ENCODE results near the gene FXR2.
"Not testable (repeated sequence)": the region's sequence is repeated elsewhere in the genome, so short reads cannot be mapped to it uniquely, and the experiment has no call there.

Gene FXR2

DNA sequence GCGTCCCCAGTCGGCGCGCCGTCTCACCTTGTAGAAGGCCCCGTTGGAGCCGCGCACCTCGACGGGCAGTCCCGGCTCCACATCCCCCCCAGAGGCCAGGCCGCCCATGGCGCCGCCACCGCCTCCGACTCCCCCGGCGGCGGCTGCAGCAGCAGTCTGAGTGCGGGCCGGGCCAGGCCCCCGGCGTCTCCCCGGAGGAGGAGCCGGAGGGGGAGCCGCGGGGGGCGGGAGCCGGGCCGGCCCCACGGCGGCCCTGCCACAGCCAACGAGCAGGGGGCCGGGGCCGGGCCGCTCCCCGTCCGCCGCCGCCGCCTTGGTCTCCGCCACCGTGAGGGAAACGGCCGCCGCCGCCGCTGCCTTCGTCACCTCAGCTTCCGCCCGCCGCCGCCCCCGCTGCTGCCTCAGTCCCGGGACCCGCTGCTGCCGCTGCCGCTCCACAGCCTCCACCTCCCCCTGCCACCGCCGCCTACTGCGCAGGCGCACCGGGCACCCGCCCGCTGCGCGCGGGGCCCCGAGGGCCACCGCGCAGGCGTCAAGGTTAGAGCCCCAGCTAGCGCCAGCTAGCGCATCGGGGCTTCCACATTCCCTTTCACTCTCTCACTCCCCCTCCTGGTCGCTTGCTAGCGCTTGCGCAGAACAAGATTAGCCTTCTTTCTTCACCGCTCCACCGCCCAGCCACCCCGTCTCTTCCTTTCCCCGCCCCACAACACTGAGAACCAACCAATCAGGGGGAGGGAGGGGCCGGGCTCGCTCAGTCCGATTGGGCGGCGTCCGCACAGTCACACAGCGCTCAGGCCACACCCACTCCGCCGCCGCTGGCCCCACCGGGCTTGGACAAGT is at the start of gene FXR2:
TSS of gene FXR2 (minus strand) at position 473 of the 840 bp plus-strand sequence. CDS start at position 108, 365 bp downstream.
- peak; percentile 99 for DNase-seq

DNA sequence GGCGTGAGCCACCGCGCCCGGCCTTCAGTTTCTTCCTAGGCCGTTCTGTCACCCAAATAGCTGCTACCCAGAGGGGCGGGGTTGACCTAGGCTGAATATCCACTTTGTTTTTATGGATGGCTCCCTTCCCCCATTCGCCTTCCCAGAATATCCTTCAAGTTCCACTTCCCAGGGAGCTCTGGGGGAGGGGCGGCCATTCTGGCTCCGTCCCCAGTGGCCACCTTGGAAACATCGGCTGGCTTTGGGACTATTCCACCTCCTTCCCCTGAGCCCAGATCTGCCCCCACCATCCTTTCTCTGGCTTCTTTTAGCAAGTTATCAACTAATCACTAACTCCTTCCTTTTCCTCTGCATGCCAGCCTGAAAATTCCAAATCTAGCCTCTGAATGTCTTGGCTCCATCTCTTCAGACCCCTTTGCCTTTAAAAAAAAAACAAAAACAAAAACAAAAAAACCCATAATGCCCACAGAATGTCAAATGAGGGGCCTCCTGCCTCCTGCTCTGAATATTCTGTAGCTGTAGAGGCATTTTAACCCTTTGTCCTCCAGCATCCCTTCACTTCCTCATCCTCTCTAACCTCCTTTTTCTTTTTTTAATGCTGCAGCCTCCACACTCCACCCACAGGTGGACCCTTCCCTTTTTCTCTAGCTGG is 42.4 kb upstream of the FXR2 start:
- DNase-seq, result no peak

DNA sequence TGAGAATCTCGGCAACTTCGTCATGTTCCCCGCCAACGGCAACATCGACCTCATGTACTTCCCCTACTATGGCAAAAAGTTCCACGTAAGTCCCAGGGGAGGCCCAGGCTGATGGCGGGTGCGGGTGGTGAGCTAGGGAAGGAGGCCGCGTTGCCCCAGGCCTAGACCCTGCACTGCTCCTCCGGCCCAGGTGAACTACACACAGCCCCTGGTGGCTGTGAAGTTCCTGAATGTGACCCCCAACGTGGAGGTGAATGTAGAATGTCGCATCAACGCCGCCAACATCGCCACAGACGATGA is 40.8 kb upstream of the FXR2 start:
- DNase-seq, result no peak

DNA sequence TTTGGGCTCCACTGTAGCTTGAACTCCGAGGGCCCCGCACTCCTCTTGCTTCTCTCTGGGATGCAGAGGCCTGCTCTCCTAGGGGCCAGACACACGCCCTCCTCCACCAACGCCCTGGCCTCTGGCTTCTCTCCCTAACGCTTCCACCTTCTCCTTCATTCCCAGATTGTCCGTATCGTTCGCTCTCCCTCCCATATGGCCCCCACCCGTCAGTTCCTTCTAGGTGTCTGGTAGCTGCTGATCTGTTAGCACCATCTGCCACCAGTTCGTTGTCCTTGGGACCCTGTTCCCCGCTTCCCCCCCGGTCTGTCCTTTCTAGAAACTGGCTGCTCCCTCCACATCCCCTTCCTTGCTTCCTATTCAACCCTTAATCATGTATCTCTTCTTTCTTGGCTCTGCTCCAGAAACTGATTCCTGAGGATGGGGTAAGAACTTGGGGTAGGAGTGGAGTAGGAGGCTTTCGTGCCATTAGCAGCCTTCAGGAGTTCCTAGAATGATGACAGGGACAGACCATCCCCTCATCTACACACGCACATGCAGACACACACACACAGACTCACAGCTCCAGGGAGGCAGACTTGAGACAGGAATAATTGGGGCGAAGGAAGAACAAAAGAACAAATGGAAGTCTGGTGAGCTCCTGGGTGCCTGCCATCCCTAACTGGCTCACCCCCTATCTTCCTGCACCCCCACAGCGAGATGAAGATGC is 40.3 kb upstream of the FXR2 start:
- DNase-seq, result no peak

DNA sequence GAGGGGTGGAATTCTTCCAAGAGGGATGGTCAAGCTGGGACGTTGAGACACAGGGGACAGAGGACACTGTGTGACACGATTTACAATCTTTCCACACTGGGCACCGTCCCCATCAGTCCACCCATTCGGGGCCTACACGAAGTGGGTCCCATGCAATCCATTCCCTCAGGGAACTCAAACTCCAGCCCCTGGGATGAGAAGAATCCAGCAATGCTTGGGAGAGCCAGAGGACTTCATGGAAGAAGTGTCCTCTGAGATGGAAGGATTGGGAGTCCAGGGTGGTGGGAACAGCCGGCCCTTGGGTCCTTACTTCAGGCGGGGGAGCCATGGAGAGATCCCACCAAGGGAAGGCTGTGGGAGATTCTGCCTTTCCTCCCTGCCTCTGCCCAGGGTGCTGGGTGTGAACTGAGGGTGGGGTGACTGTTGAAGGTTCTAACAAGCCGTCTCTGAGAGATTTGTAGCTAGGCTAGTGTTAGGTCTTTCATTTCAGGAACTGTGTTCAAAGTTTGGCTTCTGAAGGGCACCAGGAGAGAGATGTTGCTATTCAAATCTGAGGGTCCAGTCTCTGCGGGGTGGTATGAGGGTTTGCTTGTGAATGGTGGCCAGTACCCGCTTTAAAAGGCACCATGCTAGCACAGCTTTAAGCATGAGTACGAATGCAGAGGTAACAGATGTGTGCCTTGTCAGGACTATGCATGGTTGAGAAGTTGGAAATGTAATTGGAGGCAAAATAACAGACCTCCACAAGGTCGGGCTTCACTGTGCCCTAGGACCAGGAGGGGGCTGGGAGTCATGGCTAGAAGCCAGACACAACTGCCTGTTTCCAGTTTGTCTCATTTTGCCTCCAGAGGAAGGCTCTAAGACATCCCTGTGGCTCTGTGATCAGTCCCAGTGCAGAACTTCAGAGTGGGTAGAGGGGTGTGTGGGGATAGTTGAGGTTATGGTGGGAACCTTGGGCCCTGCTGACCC is 38.0 kb upstream of the FXR2 start:
- DNase-seq, result no peak

DNA sequence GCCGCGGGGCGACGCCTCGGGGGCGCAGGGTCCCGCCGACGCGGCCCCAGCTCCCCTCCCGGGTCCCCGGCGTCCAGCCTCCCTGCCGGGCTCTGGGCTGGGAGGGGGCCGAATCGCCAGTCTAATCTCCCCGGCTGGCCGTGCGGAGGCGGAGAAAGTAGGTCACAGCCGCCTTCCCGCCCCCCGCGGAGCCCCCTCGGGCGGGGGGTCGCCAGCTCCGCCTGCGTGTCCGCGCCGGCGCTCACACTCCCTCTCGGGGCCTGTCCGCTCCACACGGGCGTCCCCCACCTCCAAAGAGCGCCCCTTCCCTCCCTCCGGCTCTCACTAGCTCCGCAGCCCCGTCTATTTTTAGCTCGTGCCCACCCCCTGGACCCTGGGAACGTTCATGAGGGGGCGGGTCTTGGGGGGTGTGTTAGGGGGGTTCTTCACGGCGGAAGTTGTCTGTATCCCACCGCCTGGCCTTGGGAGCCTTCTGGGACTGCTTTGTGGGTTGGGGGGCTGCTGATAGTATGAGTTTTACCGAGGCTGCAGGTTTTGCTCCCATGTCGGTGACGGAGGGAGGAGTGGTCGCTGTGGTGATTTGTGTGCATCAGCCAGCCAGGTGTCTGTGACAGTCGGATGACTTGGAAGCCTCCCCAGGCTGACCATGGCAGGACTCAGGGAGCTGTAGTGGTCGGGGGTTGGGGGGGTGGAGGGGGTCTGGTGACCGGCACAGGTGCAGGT is 37.1 kb upstream of the FXR2 start:
- no peak for DNase-seq

DNA sequence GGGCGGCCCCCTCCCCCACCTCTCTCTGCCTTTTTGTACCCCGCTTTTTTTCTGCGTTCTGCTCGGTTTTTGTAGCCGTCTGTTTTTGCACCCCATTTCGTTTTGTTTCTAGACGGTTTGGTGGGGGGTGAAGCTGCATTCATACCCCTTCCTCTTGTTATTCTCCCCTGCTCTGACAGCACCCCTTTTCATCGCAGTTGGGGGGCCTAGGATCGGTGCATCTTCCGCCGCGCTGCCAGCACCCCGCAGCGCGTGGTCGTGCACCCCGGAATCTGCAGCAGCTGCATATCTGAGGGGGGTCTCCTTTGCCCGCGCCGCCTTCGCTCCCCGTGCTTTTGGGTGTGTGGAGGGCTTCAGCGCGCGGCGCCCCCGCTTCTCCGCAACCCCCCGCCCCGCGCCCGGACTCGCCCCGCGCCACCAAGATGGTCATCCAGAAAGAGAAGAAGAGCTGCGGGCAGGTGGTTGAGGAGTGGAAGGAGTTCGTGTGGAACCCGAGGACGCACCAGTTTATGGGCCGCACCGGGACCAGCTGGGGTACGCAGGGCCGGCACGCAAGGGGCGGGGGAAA is 36.5 kb upstream of the FXR2 start:
- no peak for DNase-seq

DNA sequence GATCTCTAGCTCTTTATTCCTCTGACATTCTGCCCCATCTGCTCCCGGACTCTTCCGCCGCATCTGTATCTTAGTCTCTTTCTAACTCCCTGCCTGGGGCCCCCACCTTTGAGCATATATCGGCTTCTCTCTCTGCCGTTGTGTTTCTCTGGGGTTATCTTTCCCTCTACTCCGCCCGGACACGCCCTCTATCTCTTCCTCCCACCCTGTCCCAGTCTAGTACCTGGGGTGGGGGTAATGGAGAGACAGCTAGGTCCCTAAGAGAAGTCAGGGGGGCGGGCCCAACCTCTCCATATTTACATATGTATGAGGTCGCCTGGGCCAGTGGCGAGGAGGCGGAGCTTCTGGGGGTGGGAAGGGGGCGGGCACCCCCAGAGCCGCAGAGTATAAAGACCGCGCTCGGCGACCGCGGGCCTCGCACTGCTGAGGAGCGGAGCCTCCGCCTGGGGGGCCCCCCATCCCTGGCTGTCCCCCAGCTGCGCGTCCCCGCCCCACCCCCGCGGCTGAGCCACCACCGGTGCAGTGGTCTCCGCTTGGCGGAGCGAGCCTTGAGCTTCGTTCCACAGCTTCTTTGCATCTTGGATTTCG is 35.9 kb upstream of the FXR2 start, which contains the start of gene ATP1B2:
TSS of gene ATP1B2 (plus strand) at position 418 of the 588 bp plus-strand sequence. CDS start 593 bp downstream, outside the sequence.
- no peak for DNase-seq

DNA sequence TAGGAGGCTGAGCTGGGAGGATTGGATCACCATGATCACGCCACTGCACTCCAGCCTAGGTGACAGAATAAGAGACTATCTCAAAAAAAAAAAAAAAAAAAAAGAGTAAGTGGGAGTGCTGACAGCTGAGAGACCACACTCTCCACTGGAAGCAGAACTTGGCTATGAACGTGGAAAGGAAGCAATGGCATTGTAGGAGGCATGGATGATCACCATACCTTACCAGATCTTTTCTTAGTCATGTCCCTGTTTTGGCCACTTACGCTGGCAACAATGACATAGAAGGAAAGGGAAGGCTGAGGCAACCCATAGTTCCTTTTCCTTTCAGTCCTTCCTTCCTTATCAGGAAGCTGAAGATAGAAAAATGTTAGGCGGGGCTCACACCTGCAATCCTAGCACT is 32.3 kb upstream of the FXR2 start:
- DNase-seq, result no peak

DNA sequence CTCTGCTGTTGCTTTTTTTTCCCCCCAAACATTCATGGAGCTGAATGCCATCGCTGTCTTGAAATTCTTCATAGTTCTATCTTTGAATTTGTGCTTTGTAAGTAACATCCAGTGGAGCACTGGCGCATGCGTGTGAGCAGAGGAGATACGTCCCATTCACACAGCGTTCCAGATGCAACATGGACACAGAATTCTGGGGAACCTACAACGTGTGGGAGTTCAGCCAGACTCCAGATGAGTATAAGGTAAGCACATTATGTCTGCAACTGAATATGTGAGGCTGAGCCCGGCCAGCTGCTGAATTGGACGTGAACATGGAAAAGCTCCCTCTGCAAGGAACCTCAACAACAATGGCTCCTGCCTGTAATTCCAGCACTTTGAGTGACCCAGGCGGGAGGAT is 31.8 kb upstream of the FXR2 start:
- no peak for DNase-seq

DNA sequence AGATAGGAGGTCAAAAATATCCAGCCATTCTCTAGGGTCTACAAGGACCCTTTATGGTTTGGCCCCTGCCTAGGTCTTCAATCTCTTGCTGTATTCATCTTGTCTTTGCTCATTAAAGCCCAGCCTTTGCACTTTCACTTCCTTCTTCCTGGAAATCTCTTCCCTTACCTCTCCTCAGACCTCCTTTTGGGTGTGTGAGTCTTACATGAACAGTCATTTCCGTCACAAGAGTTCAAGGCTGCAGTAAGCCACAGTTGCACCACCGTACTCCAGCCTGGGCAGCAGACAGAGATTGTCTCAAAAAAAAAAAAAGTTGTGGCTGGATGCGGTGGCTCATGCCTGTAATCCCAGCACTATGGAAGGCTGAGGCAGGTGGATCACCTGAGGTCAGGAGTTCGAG is 30.1 kb upstream of the FXR2 start:
- DNase-seq, result no peak

DNA sequence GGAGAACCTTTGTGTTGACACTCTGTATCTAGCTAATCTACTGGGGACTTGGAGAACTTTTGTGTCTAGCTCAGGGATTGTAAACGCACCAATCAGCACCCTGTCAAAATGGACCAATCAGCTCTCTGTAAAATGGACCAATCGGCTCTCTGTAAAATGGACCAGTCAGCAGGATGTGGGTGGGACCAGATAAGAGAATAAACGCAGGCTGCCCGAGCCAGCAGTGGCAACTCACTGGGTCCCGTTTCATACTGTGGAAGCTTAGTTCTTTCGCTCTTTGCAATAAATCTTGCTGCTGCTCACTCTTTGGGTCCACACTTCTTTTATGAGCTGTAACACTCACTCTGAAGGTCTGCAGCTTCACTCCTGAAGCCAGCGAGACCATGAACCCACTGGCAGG is 26.9 kb upstream of the FXR2 start:
- DNase-seq, result not testable (repeated sequence)

DNA sequence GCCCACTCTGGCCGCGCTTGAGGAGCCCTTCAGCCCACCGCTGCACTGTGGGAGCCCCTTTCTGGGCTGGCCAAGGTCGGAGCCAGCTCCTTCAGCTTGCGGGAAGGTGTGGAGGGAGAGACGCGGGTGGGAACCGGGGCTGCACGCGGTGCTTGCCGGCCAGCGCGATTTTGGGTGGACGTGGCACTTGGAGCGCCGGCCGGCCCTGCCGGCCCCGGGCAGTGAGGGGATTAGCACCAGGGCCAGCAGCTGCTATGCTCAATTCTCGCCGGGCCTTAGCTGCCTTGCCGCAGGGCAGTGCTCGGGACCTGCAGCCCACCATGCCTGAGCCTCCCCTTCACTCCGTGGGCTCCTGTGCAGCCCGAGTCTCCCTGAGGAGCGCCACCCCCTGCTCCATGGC is 26.1 kb upstream of the FXR2 start:
- DNase-seq, result no peak

DNA sequence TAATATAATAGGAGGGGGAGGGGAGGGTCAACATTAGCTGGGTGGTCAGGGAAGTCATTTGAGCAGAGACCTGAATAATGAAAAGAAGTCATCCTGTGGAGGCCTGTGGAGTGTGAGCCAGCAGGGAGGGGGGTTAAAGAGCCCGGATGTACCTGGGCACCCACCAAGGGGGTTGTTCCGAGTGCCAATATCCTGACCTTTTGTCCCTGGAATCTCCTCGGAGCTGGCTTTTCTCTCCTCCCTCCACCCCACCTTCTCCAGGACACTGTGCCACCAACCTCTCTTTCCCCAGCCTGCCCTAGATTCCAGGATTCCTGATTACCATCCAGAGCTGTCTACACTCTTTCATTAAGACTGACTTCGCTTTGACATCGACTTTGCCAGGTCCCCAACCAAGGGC is 21.5 kb upstream of the FXR2 start:
- DNase-seq, result no peak

DNA sequence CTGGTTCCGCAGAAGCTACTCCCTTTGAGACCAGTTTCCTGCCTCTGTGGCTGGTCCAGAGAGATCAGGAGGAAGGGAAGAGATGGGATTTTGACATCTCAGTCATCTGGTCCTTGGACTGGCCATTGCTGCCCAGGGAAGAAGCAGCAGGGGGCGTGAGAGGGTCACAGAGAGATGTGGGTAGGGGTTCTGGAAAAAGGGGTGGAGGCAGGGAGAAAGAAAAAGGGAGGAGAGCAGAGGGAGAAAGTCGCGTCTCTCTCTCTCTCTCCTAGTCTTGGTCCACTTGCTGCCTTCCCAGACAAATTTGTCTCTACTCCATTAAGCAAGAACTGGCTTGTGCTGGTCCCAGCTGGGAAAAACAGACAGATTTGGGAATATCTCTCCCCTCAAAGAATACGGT is 19.7 kb upstream of the FXR2 start:
- no peak for DNase-seq

DNA sequence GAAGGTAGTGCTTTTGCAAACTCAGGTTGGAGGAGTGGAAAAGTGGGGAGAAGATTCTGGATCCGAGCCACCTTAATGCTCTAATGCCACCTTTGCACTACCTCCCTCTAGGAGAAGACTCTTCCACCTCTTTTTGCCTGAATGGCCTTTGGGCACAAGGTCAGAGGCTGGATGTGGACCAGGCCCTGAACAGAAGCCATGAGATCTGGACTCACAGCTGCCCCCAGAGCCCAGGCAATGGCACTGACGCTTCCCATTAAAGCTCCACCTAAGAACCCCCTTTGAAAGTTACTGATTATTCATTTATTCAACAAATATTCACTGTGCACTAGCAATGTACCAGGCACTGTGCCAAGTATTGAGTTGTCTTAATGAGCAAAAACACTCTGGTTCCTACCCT is 18.4 kb upstream of the FXR2 start:
- DNase-seq, result no peak

DNA sequence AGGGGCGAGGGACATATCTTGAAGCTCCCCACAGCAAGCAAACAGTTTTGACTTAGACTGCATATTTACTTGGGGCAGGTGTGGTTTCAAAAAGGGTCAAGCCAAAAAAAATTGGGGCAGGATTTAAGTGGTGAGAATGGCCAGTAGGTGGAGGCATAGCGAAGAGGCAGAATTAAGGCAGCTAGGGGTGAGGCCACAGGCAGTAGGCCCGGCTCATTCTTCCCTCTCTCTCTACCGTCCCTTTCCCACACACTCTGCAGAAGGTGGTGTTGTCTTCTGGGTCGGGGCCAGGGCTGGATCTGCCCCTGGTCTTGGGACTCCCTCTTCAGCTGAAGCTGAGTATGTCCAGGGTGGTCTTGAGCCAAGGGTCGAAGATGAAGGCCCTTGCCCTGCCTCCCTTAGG is 17.8 kb upstream of the FXR2 start:
- DNase-seq, result no peak

DNA sequence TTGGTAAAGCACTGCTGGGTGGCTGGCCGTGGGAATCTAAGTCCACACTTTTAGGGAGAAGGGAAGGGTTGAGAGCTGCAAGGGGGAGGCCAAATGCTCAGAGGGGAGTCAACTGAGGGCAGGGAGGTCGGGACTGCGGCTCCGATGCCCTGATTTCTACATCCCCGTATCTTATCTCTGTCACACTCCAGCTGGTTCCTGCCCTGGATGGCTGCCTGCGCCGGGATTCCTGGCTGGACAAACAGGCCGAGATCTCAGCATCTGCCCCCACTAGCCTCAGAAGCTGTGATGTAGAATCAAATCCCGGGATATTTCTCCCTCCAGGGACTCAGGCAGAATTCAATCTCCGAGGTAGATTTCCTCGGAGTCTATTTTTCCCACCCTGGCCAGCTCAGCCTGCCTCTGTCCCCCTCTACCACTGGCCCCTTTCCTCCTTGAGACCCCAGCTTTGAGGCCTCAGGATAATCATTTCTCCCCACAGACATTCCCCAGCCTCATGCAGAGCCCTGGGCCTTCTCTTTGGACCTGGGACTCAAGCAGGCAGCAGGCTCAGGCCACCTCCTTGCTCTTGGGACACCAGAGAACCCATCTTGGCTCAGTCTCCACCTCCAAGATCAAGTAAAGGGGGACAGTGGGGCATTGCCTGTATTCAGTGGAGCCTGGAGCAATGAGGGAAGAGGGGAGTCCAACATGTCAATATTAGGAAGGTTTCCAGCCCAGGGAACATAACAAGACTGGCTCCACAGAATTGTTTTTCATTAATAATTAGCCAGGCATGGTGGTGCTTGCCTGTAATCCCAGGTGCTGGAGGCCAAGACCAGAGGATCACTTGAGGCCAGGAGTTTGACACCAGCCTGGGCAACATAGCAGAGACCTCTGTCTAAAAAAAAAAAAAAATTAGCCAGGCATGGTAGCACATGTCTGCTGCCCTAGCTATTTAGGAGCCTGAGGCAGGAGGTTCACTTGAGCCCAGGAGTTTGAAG is 17.0 kb upstream of the FXR2 start:
- no peak for DNase-seq

DNA sequence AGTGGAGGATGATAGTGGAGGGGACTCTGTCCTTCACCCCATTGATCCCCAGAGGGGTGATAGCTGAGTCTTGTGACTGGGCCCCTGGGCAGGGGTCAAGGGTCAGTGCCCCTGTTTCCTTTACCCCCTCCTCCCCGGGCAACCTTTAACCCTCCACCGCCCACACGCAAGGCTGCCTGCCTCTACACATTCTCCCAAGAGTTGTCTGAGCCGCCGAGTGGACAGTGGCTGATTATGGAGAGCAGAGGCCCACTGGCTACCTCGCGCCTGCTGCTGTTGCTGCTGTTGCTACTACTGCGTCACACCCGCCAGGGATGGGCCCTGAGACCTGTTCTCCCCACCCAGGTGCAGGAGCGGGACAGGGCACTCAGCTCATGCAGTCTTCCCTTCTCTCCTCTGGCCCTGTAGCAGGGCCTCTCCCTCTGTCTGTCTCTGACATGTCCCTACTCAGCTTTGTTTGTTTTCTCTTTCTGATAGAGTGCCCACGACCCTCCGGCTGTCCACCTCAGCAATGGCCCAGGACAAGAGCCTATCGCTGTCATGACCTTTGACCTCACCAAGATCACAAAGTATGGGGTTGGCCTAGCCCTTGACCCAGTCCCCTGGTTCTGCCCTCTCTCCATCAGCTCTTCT is 15.4 kb upstream of the FXR2 start, which contains the start of gene SHBG:
TSS of gene SHBG (plus strand) at position 197 of the 633 bp plus-strand sequence. CDS start at position 235, 38 bp downstream.
- no peak for DNase-seq

Measured in NCI-H1417 treated with DMSO at 0.1 percent for 48 hours (cell line).